Tibial nerve (tissue), 4 donors: ENCODE measurements around the gene INO80D.

Experiments
- CTCF ChIP-seq, 5 experiments: fragments of 200-600 bp in 3 of 5; fragments of 450-650 bp in 2 of 5; sonication (generic) in 3 of 5; IDR thresholded peaks; one replicate each; pipeline ENCODE4 v1.5.1; 2016 to 2019; ENCODE audit warnings: antibody characterized with exemption in 5 of 5, mild to moderate bottlenecking in 3 of 5, moderate library complexity in 2 of 5
- EP300 ChIP-seq, 2 donors: sonication (generic); formaldehyde crosslinking; IDR thresholded peaks; one replicate each; pipeline ENCODE4 v1.6.1; 2017; ENCODE audit warnings: antibody characterized with exemption in 2 of 2, mild to moderate bottlenecking in 1 of 2

- TF ChIP-seq CTCF (IDR thresholded peaks at IDR 0.05) (no peak), EP300 (IDR thresholded peaks at IDR 0.05) (no peak)
Observed at GRCh38 chr2:206023183-206023582, 62.8 kb downstream of the INO80D start.
